ENCODE data around the gene ADGRD1.
"Not testable (repeated sequence)": the region's sequence is repeated elsewhere in the genome, so short reads cannot be mapped to it uniquely, and the experiment has no call there.

The ADGRD1 gene

DNA sequence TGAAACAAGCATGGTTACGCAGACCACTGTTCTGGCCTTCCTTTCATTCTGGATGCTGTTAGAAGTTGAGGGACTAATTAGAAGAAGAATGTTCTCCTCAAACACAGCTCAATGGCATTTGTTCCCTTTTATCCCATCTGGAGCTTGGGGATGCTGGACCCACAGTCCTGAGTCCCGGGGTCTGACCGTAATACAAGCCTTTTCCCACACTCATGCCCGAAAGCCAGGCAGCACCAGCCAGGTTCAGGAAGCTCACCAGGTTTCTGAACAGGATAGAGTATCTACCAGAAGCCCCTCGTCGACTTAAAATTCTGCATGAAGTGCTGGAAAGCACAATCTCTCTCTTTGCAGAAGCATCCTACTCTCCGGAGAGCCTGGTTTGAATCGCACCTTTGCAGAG is 165.6 kb downstream of the ADGRD1 start:
- not testable (repeated sequence) for DNase-seq (ENCODE audit: low read depth in 2 of 2)

- DNase-seq (ENCODE audit: low read depth in 2 of 2) = no peak
These were observed 166.2 kb downstream of the ADGRD1 start for GRCh38 chr12:131119936-131120335.

DNA sequence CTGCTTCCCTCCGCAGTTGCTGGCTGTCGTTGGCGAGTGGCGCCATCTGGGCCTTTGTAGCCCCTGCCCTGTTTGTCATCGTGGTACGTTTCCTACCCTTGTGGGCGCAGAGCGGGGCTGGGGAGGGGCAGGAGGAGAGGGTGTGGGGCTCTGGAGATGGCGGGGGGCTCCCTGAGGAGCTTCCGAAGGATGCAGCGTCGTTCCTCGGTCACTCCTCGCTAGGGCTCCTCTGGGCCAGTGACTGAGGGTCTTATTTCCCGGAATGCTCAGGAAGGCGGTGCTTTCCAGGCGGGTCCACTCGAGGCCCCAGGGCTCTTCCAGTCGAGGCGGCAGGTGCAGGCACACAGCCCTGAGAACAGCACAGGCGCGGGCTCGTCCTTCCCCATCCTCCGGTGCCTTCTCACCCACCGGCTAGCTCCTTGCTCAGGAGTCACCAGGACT is 167.1 kb downstream of the ADGRD1 start:
- DNase-seq (ENCODE audit: low read depth in 2 of 2) = no peak

GRCh38 chr12:131121705-131122405 is 168.1 kb downstream of the ADGRD1 start:
- DNase-seq (ENCODE audit: low read depth in 2 of 2) = no peak

DNA sequence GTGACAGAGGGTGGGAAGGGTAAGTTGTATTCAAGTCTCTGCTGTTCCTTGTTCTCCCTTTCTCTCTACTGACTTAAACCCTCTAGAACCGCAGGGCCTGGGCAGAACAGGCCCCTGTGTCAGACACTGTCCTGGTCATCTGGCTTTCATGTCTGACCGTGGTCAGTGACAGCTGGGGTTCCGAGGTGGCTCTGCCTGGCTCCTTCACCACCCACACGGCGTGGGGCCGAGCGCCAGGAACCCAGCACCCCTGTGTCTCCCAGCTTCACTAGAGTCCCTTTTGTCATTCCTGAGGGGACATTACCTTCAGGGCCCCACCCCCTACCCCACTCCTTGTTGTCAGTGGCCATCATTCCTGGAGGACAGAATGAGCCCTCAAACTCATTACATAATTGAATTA is 168.9 kb downstream of the ADGRD1 start:
- DNase-seq (ENCODE audit: low read depth in 2 of 2) = no peak

- DNase-seq (ENCODE audit: low read depth in 2 of 2) = no peak
These were observed 170.1 kb downstream of the ADGRD1 start for GRCh38 chr12:131123817-131124216.

DNA sequence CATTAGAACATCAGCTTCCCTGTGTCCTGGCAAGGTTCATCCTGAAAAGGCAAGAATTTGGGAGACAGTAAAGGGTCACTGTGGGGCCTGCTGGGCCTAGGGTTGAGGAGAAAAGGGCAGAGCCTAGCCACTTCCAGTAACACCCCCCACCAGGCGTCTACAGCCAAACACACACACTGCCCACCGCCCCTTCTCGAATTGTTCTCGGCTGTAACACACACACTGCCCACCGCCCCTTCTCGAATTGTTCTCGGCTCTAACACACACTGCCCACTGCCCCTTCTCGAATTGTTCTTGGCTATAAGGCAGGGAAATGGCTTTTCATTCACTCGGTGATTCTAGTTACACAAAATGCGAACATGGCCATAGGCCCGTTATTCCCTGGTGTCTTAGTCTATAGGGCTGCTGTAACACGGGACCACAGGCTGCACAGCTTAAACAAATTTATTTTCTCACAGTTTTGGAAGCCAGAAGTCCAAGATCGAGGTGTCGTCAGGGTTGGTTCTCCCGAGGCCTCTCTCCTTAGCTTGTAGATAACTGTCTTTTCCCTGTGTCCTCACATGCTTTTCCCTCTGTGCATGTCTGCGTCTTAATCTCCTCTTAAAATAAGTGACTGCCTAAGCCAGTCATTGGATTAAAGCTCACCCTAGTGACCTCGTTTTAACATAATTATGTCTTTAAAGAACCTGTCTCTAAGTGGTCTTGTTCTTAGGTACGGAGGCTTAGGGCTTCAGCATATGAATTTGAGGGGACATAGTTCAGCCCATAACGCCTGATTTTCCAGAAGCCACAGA is 171.0 kb downstream of the ADGRD1 start:
- DNase-seq (ENCODE audit: low read depth in 2 of 2) = no peak

DNA sequence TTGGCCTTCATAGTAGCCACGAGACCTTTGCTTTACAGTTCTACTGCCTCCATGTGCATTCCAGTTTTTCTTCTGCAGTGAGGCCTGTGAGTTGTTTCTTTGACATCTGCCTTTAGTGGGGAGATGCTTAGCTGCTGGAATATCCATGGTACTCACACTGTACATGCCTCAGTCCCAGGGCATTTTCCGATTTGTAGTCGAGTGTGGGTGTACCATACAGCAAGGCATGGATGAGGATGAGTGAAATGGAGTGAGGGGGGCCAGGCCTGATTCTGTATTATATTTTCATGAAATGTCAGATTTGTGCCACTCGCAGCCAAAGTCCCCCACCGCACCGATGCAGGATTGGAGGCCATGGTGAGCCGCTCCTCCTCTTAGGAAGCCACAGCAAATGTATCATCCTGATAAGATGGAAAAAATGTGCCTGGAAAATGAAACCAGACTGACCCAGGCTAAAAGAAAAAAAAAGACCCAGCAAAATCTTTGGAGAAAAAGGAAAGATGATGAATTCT is 173.0 kb downstream of the ADGRD1 start:
- DNase-seq (ENCODE audit: low read depth in 2 of 2) = no peak

DNA sequence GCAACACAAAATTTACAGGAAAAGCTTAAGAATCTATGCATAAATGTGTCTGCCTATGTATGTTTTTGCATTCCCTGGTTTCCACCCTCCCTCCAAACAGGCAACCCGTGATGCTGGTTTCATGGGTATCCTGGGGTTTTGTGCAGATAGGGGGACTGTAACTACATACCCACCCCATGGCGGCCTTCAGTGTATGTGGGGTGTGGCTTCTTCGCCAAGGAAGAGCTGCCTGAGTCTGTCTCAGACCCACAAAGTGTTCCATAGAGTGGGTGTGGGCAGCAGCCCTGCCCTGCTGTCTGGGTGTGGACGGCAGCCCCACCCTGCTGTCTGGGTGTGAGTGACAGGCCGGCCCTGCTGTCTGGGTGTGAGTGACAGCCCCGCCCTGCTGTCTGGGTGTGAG is 174.8 kb downstream of the ADGRD1 start:
- no peak for DNase-seq (ENCODE audit: low read depth in 2 of 2)

GRCh38 chr12:131128966-131129619 is 175.4 kb downstream of the ADGRD1 start:
- not testable (repeated sequence) for DNase-seq (ENCODE audit: low read depth in 2 of 2)

GRCh38 chr12:131129839-131130238 is 176.1 kb downstream of the ADGRD1 start:
- DNase-seq (ENCODE audit: low read depth in 2 of 2) = no peak

DNA sequence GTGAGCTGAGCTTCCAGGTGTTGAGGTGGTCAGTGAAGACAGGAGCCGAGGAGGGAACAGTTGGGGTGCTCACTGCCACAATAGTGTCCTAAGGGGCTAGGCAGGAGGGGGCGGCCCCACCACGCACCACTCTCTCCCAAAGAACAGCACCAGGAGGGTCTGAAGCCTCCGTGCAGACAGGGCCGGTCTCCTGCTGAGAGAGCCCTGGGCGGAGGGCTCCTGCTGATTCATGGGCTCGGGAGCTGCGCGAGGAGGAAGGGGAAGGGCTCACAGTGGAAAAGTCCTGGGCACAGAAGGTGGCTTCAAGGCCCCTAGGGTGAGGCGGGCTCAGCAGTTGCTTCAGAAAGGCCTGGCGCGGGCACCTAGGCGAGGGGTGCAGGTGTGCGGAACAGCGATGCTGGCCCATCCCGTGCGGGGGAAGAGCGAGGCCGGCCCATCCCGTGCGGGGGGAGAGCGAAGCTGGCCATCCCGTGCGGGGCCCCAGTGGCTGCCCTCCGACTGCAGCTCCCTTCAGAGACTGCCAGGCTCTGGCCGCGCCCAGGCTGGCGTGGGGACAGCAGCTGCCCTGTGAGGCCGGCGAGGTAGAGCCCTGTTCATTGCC is 176.7 kb downstream of the ADGRD1 start:
- no peak for DNase-seq (ENCODE audit: low read depth in 2 of 2)

DNA sequence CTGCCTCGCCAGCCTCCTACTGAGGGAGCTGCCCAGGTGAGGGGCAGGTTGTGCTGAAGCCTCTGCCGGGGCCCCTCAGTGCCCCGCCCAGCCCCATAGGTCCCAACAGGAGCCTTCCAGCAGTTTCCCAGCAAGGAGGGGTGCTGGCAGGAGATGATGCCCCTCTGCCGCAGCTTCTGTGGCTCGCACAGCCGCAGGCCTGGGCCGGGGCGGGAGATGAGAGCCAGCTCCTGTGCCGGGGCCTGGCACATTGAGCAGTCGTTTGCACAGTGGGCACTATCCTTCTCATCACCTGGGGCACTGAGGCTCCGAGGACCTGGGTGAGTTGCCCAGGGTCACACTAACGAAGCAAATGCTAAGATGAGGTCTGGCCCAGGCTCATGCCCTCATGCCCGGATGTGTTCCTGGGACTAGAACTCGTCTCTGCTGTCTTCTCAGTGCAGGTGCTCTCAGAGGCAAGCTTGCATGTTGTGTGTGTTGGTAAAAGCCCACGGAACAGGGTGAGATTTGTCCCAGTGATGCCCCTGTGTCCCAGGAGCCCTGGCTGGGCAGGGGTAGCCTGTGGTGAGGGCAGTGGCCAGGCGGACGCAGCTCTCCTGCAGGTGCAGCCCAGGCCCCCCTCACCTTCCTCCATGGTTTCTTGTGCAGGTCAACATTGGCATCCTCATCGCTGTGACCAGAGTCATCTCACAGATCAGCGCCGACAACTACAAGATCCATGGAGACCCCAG is 177.5 kb downstream of the ADGRD1 start:
- DNase-seq (ENCODE audit: low read depth in 2 of 2) = no peak

DNA sequence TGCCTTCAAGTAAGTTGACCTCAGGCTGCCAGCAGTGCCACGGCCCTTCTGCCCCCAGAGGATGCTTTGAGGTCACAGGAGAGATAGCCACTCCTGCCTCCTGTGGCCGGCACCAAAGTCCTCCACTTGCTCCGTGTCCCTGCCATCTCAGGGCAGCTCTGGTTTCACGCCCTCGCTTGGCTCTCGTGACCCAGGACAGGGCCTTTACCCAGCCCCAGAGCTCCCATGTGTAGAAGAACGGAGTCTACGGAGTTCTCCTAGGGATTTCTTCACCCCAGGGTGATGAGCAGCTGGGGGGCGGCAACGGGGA is 178.1 kb downstream of the ADGRD1 start:
- no peak for DNase-seq (ENCODE audit: low read depth in 2 of 2)

DNA sequence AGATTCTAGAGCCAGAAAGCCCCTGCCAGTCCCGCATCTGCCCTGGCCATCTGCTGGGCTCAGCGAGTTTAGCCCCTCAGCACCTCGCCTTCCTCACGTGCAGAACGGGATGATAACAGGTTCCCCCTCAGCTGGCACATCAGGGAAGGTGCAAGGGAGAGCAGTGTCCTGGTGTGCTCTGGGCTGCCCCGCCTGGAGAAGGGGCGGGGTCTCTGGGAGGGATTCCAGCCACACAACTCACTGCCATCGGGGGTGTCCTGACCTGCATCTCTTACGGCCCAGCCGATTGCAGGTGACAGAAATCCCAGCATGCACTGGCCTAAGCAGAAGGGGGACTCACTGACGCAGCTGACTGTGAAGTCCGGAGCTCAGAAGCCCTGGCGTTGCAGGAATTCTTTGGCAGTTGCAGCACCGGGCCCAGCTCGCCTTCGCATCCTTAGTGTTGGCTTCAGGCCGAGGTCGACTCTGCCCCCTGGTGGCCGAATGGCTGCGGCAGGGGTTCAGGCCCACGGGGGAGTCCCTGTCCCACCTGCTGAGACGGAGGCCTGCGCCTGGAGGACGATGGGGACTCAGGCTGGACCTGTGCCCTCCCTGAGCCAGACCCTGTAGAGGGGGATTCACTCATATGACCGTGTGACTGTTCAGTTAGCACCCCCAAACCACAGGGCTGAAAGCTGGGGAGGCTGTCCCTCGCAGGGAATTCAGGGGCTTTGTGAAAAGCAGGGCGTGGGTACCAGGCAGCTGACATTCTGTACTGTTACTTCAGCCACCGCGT is 178.6 kb downstream of the ADGRD1 start:
- peak in 1 of 2 experiments; percentile 37 for DNase-seq (ENCODE audit: low read depth in 2 of 2)

- DNase-seq (ENCODE audit: low read depth in 2 of 2) = no peak
These were observed 179.6 kb downstream of the ADGRD1 start for GRCh38 chr12:131133015-131133905.

GRCh38 chr12:131133994-131134393 is 180.3 kb downstream of the ADGRD1 start:
- DNase-seq (ENCODE audit: low read depth in 2 of 2) = no peak

DNA sequence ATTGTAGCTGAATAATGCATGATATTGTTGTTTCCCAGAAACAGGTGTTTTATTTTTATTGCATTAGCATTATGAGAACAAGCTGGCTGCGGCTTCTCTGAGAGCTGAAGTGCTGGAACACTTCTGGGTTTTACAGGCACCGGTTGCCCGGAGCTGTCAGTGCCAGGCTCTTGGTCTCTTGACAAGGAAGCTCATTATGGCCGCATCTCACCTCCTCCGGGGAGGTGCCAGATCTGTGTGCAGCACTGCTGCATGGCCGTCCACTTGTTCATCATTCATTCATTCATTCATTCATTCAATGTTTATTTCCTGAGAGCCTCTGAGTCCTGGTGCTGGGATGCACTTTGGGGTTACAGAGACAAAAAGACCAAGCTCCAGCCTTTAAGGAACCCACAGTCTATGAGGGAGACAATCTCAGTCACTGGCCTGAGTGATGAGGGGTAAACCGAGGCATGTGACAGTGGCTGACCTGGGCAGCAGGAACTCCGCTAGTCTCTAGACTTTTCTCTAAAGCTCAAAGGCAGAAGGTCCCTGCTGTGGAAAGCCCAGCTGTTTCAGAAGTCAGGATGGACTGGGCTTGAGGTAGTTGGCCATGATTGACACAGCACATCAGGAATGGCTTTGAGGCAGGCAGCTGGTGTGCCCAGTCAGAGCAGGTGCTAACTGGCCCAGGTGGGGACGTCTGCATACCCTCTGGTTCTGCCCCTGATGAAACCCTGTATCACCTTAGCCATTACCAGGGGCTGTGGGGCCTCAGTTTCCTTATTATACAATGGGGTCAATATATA is 181.0 kb downstream of the ADGRD1 start:
- DNase-seq (ENCODE audit: low read depth in 2 of 2) = no peak

DNA sequence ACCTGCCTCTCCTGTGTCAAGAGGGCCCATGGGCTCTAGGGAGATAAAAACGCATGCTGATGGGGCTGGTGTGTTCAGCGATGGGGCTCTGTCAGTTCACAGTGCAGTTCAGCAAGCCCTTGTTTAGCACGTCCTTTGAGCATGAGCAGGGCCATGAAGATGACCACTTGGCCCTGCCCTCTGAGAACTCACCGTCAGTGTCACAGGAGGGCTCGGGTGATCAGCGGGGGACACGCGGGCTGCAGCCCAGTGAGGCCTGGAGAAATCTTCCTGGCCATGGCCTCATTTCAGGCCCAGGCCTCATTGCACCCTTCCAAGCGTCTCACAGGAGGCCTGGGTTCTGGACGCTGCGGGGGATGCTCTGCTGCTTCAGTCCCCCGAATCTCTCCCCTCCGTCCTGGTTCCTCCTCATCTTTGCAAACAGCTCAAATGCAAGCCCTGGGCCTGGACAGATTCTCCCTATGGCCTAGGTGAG is 181.6 kb downstream of the ADGRD1 start:
- DNase-seq (ENCODE audit: low read depth in 2 of 2) = no peak

Measured in fibroblast of skin of left biceps (primary cell).